Measurements from ENCODE around the gene INTS15.

- TF ChIP-seq CTCF (IDR thresholded peaks at IDR 0.05) (no peak), POLR2A (IDR thresholded peaks at IDR 0.05) (no peak)
These were observed 54.2 kb downstream of the INTS15 start for GRCh38 chr7:6643915-6644625.

All from tibial nerve (tissue), 3 donors.